Activated gamma-delta T cell treated with anti-CD3 and anti-CD28 coated beads, Interleukin-2, amount 50 U/mL, for 16 hours (primary cell): ENCODE data around the gene ATG9A.

Experiments
- DNase-seq: peaks from one replicate; pipeline ENCODE4 v3.0.0-alpha.2; 2020; ENCODE audit warnings: low read depth

ATG9A gene

DNA sequence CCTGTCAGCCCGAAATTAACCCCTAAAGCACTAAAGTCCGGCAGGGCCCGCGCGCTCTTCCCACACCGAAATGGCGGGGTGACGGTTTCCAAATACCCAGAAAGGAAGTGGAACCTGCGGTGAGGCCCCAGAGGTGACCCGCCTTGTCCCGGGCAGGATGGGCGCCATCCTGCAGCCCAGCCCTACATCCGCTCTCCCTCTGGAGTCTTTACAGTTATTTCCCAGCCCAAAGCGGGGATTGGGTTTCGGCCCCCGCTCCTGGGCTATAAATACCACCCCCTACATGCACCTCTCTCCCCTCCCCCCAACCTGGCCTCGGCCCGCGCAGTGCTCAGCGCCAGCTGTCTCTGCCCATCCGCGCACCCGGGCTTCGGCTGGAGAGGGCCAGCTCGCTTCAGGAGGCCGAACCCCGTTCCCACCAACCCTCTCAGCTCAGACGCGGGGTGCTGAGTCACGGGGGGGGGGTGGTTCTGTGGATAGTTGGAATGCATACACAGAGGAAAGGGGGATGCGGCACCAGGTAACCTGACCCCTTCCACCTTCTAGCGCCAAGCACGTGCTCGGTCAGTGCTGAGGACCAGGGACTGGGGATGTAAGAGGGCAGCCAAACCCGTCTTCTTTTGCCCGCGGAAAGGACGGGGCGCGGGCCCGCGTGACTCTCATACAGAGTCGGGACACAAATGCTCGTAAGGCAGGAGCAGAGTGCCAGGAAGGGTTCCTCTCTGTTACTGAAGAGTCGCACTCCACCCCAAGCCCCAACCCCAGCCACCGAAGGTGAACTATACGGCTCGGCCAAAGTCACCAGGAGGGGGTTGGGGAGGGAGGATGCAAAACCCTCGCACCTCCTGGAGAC, 23.7 kb upstream of the ATG9A start, which contains the start of gene TUBA4B:
TSS of gene TUBA4B (plus strand) at position 344 of the 853 bp plus-strand sequence. CDS start at position 509, 165 bp downstream.
- DNase-seq: no peak

DNA sequence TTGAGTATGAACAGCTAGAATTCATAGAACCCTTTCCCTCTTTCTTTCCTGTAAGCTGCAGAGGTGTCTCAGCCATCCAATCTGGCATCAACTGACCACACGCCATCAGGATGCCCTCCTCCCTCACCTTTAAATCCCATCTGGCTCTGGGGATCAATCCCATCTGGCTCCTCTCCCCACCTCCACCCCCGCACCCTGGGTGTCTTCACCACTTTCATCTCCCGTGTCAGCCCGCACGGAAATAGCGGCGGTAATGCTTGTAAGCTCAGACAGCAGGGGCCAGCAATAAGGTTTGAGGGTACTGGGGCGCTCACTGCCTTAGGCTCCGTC, 23.1 kb upstream of the ATG9A start:
- no peak for DNase-seq

DNA sequence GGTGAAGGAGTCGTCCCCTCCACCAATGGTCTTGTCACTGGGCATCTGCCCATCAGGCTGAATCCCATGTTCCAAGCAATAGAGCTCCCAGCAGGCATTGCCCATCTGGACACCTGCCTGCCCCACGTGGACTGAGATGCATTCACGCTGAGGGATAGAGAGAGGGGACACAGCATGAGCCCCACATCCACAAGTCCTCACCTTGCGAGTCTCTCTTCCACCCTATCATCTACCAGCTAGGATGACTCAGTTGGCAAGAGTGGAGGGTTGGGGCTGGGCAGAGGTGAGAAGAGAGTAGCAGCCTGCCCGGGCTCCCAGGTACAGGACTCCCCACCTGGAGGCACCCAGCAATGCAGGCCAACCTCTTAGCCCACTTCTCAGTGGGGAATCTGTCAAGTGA, 22.6 kb upstream of the ATG9A start:
- DNase-seq: no peak

DNA sequence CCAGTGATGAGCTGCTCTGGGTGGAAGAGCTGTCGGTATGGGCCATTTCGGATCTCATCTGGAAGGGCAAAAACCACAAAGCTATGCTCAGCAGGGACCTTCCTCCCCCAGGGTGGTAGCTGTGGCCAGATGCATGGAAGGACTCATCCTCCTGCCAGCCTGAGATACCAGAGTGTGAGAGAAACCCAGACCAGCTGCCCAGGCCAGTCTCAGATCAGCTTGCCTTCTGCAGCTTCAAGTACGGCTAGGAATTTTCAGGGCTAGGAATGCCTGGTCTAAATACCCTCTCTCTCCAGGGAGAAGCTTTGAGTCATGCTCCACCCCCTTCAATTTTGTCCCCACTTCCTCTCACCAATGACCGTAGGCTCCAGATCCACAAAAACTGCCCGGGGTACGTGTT, 22.2 kb upstream of the ATG9A start:
- DNase-seq: no peak

DNA sequence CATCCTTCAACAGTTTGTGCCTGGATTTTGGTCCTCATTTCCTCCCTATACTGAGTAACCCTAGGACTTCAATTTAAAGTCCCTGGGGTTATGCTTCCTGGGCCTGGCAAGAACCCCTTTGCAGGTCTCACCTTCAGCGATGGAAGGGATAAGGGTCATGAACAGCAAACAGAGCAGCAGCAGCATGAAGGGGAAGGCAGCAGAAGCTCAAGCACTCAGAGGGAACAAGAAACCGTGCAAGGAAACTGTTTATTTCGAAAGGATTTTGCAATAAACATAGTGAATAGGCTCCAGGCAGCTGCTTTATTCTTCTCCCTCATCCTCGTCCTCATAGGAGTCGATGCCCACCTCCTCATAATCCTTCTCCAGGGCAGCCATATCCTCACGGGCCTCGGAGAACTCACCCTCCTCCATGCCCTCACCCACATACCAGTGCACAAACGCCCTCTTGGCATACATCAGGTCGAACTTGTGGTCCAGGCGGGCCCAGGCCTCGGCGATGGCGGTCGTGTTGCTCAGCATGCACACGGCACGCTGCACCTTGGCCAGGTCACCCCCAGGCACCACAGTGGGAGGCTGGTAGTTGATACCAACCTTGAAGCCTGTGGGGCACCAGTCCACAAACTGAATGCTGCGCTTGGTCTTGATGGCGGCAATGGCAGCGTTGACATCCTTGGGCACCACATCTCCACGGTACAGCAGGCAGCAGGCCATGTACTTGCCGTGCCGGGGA, 20.8 kb upstream of the ATG9A start:
- no peak for DNase-seq

DNA sequence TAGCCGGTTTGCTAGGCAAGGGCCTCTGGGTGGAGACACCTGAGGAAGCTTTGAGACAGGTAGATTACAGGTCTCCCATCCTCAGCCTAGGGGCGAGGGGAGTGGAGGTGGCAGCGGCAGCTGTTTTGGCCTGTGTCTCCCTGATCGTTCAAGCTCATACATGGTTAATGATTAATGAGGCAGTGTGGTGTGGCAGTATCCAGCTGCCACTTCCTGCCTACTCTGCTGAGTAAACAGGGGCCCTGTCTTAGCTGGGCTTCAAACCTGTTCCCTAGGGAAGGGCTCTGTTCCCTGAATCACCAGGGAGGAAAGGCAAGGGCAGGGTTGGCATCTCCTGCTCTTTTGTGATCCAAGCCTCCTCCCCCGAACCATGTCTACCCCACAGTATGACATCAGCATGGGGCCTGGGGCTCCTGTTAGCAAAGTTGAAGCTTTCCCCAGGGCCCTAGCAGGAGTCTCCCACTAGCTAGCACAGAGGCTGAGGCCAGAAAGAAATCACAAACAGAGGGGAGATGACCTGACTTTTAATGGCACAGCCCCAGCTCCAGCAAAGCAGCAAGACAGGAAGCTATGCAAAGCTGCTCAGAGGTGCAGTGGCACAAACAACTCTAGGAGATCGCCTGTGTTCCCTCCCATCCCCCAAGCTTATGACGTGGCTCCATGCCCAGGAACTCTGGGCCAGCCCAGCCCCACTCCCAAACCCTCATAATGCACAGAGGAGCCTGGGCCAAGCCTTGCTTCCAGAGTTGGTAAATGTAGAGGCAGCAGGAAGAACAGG, 20.0 kb upstream of the ATG9A start:
- DNase-seq: no peak

DNA sequence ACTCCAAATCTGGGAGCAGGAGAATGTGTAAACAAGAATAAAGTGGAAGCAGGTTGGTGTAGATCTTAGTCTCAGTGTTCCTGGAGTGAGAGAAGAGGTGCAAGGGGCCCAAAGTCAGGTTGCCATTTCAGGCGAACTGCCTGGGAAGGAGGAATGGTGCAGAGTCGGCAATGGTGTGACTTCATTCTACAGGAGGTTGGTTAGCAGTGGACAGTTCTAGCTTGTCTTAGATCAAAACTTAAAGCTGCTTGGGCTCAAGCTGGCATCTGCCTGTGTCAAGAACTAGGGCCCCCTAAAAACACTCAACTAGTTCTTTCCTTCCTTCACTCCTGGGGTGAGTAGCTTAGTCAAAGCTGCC, 19.4 kb upstream of the ATG9A start:
- DNase-seq: no peak

DNA sequence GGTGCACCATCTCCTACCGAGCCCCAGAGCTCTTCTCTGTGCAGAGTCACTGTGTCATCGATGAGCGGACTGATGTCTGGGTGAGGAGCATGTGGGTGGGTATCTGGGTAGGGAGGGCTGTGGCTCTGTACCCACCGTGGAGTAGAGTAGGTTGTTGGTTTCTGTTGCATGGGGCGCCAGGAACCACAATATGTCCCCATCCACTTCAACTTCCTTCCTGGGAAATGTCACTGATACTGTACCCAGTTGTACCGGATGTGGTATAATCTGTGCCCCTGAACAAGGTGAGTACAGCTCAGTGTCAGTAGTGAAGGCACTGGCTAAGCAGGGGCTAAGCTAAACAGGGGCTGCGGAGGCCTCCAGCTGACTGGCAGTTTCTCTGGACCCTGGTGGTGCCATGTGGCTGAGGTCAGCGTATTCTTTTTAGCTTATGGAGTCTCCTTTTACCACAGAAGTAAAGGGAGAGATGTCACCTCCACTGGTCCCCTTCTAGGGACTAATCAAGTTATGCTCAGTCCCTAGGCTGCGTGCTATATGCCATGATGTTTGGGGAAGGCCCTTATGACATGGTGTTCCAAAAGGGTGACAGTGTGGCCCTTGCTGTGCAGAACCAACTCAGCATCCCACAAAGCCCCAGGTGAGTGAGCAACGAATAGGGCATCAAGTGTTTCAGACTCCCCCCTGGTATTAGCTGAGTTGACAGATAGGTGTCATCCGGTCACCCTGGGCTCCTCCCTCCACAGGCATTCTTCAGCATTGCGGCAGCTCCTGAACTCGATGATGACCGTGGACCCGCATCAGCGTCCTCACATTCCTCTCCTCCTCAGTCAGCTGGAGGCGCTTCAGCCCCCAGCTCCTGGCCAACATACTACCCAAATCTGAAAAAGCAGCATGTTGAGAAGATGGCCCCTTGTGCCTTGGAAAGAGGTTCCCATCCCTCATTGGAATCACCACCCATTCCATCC, 18.5 kb upstream of the ATG9A start:
- DNase-seq: peak; percentile 61

DNA sequence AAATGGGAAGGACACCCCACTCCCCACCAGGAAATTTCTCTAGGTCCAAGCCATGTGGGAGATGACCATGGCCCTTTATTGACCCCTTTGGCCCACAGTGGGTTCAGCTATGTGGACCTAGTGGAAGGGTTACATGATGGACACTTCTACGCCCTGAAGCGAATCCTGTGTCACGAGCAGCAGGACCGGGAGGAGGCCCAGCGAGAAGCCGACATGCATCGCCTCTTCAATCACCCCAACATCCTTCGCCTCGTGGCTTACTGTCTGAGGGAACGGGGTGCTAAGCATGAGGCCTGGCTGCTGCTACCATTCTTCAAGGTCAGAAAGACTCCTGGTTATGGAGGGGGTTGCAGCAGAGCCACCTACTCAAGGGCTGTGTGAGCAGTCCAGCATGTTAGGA, 17.1 kb upstream of the ATG9A start:
- no peak for DNase-seq

DNA sequence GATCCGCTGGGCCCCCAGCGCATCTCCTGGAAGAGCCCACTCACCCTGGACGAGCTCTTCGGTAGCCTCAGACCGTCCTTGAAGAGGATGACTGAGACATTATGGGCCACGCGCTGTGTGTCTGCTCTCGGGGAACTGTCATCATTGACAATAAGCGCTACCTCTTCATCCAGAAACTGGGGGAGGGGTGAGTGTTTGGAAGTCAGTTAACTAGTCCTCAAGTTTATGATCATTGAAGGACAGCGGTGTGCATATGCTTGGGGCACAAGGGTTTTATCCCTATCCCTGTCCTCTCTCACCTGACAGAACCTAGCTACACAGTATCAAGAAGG, 16.4 kb upstream of the ATG9A start:
- DNase-seq: no peak

DNA sequence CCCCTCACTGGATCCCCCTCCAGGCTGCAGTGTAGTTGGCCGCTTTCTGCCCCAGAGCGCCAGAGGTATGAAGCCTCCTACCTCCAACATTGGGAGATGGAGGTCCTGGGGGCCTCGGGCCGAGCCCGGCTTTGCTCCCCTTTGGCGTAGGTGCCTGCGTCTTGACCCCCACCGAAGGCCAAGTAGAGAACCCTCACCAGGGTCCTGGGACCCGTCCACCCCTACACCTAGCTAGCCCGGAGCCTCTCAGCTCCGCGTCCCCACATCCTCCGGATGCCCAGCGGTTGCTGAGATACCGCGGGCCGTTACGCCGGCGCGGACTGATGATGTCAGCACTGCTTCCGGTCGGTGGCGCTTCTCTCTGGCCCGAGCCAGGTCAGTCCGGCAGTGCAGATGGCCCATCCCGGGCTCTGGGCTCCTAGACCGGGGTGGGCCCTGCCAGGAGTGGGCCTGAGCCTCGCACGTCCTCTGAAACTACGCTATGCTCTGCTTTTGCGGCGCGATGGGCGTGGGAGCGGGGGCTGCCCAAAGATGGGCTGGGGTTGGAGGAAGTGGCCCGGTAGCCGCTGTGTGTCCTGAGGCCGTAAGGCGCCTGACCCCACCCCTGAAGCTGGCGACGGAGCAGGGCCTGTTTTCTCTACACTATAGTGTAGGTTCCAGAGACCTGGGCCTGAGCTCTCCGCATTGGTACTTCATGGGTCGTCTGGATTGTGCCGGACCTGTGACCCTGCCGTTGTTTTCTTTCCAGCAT, 15.9 kb upstream of the ATG9A start, which contains the start of the genes GLB1L and STK16:
TSS of gene GLB1L (minus strand) at position 297 of the 751 bp plus-strand sequence. CDS start 1,871 bp downstream, outside the sequence.
TSS of gene STK16 (plus strand) at position 332 of the 751 bp plus-strand sequence. CDS start 521 bp downstream, outside the sequence.
- DNase-seq: peak; percentile 86

DNA sequence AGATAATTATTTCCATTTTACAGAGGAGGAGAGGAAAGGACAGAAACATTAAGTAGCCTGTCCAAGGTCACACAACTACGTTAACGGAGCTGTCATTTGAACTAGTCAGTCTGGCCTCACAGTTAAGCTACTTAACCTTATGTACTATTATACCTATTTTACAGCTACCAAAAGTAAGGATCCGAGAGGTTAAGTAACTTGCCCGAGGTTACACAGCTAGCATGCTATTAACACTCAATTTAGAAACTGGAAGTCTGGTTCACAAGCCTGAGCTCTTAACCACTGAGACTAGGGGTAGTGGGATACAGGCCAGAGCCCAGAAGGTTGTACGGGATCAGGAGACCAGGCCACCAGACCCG, 15.3 kb upstream of the ATG9A start:
- no peak for DNase-seq

DNA sequence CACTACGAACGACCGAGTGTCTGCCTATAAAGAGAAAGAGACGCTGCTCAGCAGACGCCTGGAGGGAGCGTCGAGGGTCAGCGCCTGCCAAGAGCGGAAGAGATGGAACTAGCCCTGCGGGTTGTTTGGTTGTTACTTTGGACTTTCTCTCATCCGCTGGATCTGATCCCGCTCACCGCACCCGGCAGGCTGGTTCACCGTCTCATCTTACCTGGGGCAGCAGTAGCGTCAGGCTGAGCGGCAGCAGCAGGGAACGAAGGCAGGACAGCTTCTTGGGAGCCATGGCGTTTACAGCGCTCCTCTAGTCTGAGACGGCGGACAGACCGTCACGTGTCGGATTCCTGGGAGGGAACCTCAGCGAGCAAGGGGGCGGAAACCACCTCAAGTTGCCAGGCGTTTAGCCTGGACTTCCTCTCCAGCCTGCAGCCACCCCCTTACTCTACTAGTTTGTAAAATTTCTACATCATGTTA, 13.9 kb upstream of the ATG9A start:
- DNase-seq: no peak

DNA sequence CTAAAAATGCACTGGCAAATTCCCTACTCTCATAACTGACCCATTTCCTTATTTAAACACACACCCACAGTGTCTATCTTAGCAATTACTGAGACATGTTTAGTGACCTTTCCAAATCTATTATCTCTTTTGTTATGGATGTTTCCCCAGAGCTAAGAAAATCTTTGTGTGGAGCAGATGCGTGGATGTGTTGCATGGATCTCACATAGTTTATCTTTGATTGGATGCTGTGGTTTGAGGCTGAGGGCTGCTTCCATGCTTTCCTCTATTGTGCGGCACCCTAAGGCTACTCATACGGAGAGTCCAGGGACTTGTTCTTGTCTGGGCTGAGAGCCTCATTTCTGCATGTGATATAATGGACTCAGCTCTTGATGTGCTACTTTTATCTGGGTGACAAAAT, 4.9 kb upstream of the ATG9A start:
- no peak for DNase-seq

DNA sequence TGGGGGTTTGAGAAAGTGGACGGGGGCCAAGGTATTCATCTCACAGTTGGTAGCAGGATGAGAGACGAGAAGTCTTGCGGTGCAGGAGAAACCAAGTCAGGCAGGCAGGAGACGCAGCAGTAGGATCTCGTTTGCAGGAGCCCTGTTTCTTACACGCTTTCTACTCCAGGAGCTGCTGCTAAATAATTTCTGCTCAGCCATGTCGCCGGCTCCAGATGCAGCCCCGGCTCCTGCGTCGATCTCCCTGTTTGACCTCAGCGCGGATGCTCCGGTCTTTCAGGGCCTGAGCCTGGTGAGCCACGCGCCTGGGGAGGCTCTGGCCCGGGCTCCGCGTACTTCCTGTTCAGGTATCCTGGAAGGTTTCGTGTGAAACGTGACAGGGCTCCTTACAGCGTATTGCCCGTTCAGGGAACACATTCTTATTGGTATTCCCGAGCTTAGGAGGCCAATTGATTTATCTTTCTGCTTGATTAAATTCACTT, 664 bp upstream of the ATG9A start:
- no peak for DNase-seq

DNA sequence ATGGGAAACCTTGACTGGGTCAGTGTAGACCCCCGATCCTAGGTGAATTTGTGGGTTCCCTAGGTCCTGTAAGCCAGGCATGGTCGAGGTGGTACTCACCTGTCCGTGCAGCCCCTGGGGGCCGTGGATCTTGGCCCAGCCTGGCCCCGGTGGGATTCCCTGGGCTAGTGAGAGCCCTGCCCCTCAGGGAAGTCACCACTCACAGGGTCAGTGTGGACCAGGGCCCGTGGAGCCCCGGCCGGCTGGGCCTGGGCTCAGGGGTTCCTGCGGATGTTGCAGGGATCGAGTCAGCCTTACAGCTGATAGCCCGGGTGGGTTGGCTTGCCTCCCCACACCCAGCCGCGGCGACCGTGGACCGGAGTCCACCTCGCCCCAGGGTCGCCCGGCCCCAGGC, 528 bp downstream of the ATG9A start:
- no peak for DNase-seq

DNA sequence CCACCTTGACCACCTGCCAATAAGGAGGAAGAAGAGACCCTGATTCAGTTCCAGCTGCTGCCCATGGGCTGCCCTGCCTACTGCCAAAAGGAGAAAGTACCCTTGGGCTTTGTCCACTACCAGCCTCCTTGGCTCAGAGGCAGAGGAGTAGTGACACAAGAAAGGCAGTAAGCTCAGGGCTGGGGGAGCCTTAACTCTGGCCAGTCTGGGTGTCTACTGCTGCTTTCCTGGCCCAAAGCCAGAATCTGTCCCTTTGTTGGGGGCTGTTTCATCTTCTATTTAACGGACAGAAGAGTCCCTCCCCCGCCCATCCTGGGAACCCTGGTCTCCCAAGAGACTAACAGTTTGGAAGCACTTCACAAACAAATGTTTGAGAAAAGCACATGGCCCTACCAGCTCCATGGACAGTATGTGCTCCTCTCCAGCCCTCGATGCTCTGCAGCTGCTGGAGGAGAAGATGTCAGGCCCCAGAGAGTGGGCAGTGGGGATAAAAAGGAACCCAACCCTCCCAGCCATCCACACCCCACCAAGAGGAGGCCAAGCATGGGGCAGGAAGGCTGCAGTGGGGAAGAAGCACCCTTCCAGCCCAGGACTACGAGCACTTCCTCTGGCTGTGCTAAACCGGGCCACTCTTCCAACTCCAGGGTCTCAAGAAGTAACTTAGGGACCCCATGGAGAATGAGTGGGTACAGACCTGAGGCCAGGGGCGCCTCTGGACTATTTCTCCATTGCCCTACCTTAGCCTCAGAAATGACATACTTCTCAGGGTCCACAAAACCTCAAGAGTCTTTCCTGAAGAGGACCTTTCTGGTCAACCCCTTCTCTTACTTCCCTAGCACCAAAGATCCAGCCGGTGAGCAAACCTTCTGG, 1.2 kb downstream of the ATG9A start:
- DNase-seq: no peak

DNA sequence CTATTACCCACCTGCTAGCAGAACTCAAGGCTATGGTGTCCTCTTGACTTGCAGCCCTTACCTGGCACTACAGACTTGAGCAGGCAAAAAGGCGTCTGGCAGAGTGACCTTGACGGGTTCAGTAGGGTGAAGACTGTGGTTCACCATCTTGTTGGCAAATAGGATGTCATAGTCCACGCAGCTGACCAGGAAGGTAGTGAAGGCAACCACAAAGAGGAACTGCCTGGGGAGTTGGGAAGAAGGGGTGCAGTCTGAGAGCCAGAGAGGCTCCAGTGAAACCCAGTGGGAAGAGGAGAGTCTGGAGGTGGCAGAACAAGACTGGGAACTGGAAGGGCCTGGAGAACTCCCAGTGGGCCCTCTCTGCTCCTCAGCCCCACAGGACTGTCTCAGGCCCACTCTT, 4.1 kb downstream of the ATG9A start:
- no peak for DNase-seq

DNA sequence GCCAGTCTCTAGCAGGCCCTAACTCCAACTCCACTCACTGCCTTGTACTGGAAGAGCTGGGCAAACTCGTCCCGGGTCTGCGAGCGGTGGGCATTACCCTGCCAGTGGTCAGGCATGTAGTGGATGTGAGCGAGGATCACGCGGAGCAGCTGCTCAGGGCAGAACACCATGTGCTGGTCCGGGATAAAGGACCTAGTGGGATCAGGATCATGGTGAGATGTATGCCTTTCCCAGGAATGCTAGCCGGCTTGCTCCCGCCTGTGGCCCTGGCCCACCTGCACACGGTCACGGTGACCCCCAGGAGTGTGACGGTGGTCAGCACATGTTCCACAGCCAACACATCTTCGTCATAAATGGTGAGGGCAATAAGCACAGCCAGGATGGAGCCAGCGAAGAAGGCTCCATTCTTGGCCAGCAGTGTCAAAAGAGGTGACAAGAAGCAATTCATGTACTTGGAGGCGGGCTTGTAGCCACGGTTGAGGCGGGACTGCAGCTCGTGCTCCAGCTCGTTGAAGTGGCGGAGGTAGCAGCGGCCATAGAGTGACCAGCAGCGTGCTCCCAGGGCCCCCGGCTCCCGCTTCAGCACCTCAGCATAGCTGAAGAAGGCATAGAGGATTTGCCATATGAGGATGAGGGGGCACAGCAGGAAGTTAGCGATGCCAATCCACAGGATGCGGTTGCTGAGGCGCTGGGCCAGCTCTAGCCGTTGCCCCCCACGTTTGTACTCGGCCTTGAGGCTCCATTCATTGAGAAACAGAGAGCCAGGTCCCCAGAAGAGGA, 5.4 kb downstream of the ATG9A start:
- no peak for DNase-seq
